DOHH2 (cell line): Measurements from ENCODE around the gene SRGAP1.

ENCODE experiments used
- H3F3A ChIP-seq: fragments of 200-600 bp; sonication (generic), shearing (Covaris generic); 2 replicates; pipeline ENCODE4 v1.6.0; 2016; ENCODE audit warnings: antibody characterized with exemption, mild to moderate bottlenecking; ENCODE audit not compliant: control insufficient read depth, insufficient read depth
- H3K27ac ChIP-seq: fragments of 200-600 bp; sonication (generic); 2 replicates; pipeline ENCODE4 v1.5.1; 2014; ENCODE audit warnings: low read depth, mild to moderate bottlenecking, low read length, moderate library complexity
- H3K27me3 ChIP-seq: fragments of 200-600 bp; sonication (generic); 2 replicates; pipeline ENCODE4 v1.6.1; 2014; ENCODE audit warnings: mild to moderate bottlenecking, low read length, mixed read lengths; ENCODE audit not compliant: control insufficient read depth
- H3K36me3 ChIP-seq: fragments of 200-600 bp; sonication (generic); 2 replicates; pipeline ENCODE4 v1.6.1; 2014; ENCODE audit warnings: mild to moderate bottlenecking, low read length, moderate library complexity, mixed read lengths; ENCODE audit not compliant: control insufficient read depth
- H3K4me1 ChIP-seq: fragments of 200-600 bp; sonication (generic); 2 replicates; pipeline ENCODE4 v1.6.1; 2014; ENCODE audit warnings: mild to moderate bottlenecking, low read length, mixed read lengths; ENCODE audit not compliant: control insufficient read depth
- H3K4me2 ChIP-seq: fragments of 200-600 bp; sonication (generic); 2 replicates; pipeline ENCODE4 v1.6.0; 2014; ENCODE audit warnings: mild to moderate bottlenecking, low read length, moderate library complexity
- H3K4me3 ChIP-seq: fragments of 200-600 bp; sonication (generic); 2 replicates; pipeline ENCODE4 v1.5.1; 2014; ENCODE audit warnings: mild to moderate bottlenecking, low read length, mixed read lengths
- H3K79me2 ChIP-seq: fragments of 200-600 bp; sonication (generic); 2 replicates; pipeline ENCODE4 v1.6.1; 2014; ENCODE audit warnings: mild to moderate bottlenecking, low read length, mixed read lengths; ENCODE audit not compliant: control insufficient read depth
- H3K9me2 ChIP-seq: fragments of 200-600 bp; sonication (generic); replicated peaks from 2 replicates; pipeline ENCODE4 v1.6.1; 2014; ENCODE audit warnings: mild to moderate bottlenecking, low read length, mixed read lengths; ENCODE audit not compliant: control insufficient read depth
- H3K9me3 ChIP-seq: fragments of 200-600 bp; sonication (generic); 2 replicates; pipeline ENCODE4 v1.6.1; 2014; ENCODE audit warnings: antibody characterized with exemption, low read length, mixed read lengths; ENCODE audit not compliant: control insufficient read depth, insufficient read depth
- H4K20me1 ChIP-seq: fragments of 200-600 bp; sonication (generic); 2 replicates; pipeline ENCODE4 v1.6.0; 2014; ENCODE audit warnings: low read depth, mild to moderate bottlenecking, antibody characterized with exemption, low read length, moderate library complexity; ENCODE audit not compliant: control insufficient read depth, insufficient read depth
- CTCF ChIP-seq: fragments of 200-600 bp; sonication (generic); IDR thresholded peaks from one replicate; pipeline ENCODE4 v1.5.1; 2014; ENCODE audit warnings: antibody characterized with exemption, mild to moderate bottlenecking, low read depth, low read length; ENCODE audit not compliant: poor library complexity, severe bottlenecking
- EZH2phosphoT487 ChIP-seq: fragments of 200-600 bp; sonication (generic); IDR thresholded peaks from 2 replicates; pipeline ENCODE4 v1.6.1; 2017; ENCODE audit warnings: borderline replicate concordance, mild to moderate bottlenecking, antibody characterized with exemption, low read length, moderate library complexity, mixed read lengths

Gene SRGAP1

GRCh38 chr12:63976902-63977395 is 132.4 kb downstream of the SRGAP1 start:
- H3K4me2 ChIP-seq = no peak overlapping the region
- H3K27me3 ChIP-seq = peaks cover 3% of the 10 kb centered on the region; the same call in 1 of the 2 replicates
- H3K27ac ChIP-seq = no peak overlapping the region
- H3K36me3 ChIP-seq = no peaks in the 10 kb centered on the region
- H3K79me2 ChIP-seq = no peaks in the 10 kb centered on the region
- no peaks in the 10 kb centered on the region for H4K20me1 ChIP-seq
- no peaks in the 10 kb centered on the region for H3K4me1 ChIP-seq
- TF ChIP-seq EZH2phosphoT487 (no peak), CTCF (no peak)
- no peaks in the 10 kb centered on the region for H3F3A ChIP-seq
- H3K9me2 ChIP-seq = no peaks in the 10 kb centered on the region
- no peak overlapping the region for H3K4me3 ChIP-seq
- H3K9me3 ChIP-seq = no peaks in the 10 kb centered on the region

GRCh38 chr12:63977441-63977840 is 132.9 kb downstream of the SRGAP1 start:
- no peak overlapping the region for H3K4me3 ChIP-seq
- H3K9me2 ChIP-seq = no peaks in the 10 kb centered on the region
- H3K27me3 ChIP-seq = peaks cover 3% of the 10 kb centered on the region; the same call in 1 of the 2 replicates
- H3K36me3 ChIP-seq = no peaks in the 10 kb centered on the region
- no peaks in the 10 kb centered on the region for H3K4me1 ChIP-seq
- H3K27ac ChIP-seq = no peak overlapping the region
- no peaks in the 10 kb centered on the region for H3K79me2 ChIP-seq
- no peak overlapping the region for H3K4me2 ChIP-seq
- H3K9me3 ChIP-seq = no peaks in the 10 kb centered on the region
- TF ChIP-seq EZH2phosphoT487 (no peak), CTCF (no peak)
- no peaks in the 10 kb centered on the region for H3F3A ChIP-seq
- no peaks in the 10 kb centered on the region for H4K20me1 ChIP-seq

- TF ChIP-seq EZH2phosphoT487 = no peak
- no peak for TF ChIP-seq CTCF
- Histone ChIP-seq H4K20me1 (no peaks in the 10 kb centered on the region), H3K27me3 (peaks cover 3% of the 10 kb centered on the region; the same call in 1 of the 2 replicates), H3K9me2 (no peaks in the 10 kb centered on the region), H3K36me3 (no peaks in the 10 kb centered on the region), H3K79me2 (no peaks in the 10 kb centered on the region), H3K4me3 (no peak overlapping the region), H3K9me3 (no peaks in the 10 kb centered on the region), H3K4me1 (no peaks in the 10 kb centered on the region), H3K4me2 (no peak overlapping the region), H3F3A (no peaks in the 10 kb centered on the region), H3K27ac (no peak overlapping the region)
These were observed 134.0 kb downstream of the SRGAP1 start for GRCh38 chr12:63978519-63978918.

- Histone ChIP-seq H3K36me3 (no peaks in the 10 kb centered on the region), H3K9me2 (no peaks in the 10 kb centered on the region)
These were observed 135.7 kb downstream of the SRGAP1 start for GRCh38 chr12:63980211-63980610.

More at GRCh38 chr12:63980211-63980610, 135.7 kb downstream of the SRGAP1 start:
- Histone ChIP-seq H3K79me2 (no peaks in the 10 kb centered on the region), H3K4me1 (no peaks in the 10 kb centered on the region), H3K27me3 (peaks cover 3% of the 10 kb centered on the region; the same call in 1 of the 2 replicates), H3K9me3 (no peaks in the 10 kb centered on the region), H3K27ac (no peak overlapping the region), H3F3A (no peaks in the 10 kb centered on the region), H4K20me1 (no peaks in the 10 kb centered on the region), H3K4me2 (no peak overlapping the region), H3K4me3 (no peak overlapping the region)
- TF ChIP-seq EZH2phosphoT487 (no peak), CTCF (no peak)
